Loucy (cell line): ENCODE data around the gene FZD4.

Source experiments
- CTCF ChIP-seq: fragments of 200-600 bp; sonication (generic); conservative IDR thresholded peaks from 2 replicates; pipeline ENCODE4 v1.5.1; 2014; ENCODE audit warnings: mild to moderate bottlenecking, antibody characterized with exemption, low read length
- EZH2phosphoT487 ChIP-seq: fragments of 200-600 bp; IDR thresholded peaks from 2 replicates; pipeline ENCODE4 v1.6.1; 2018; ENCODE audit warnings: antibody characterized with exemption, mild to moderate bottlenecking, moderate library complexity, borderline replicate concordance

GRCh38 chr11:86933891-86934581 lies 21.2 kb downstream of the FZD4 start:
- TF ChIP-seq CTCF (no peak), EZH2phosphoT487 (no peak)
